ENCODE measurements around the gene RGL4.

The RGL4 gene

DNA sequence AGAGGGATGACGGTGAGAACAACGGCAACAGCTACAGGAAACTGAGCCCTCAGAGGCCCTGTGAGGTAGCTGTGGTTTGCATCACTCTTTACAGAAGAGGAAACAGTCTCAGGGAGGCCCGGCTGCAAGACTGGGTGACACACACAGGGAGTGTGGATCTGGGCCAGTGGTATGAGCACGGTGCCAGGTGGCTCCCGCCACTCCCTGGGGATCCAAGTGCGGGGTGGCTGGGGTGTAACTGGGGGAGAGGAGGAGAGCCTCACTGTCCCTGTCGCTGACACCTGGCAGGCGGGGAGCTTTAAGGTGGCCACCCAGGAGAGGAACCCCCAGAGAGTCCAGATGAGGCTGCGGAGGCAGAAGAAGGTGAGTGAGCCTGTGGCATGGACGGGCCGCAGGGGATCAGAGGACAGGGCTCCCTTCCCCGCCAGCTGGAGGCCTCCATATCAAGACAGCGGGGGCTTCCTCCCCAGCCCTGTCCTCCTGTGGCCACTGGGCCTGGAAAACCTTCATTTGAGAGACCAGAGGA lies 5.6 kb downstream of the RGL4 start:
- H3K4ac ChIP-seq (ENCODE audit: low read length) = no peak overlapping the region
- peaks cover 28 to 73% of the 10 kb centered on the region in 2 donors for H3K36me3 ChIP-seq (replicated peaks in 1 of 2; ENCODE audit: control insufficient read depth in 2 of 2, insufficient read depth in 2 of 2, low read length in 2 of 2)
- H3K4me1 ChIP-seq (ENCODE audit: control insufficient read depth in 2 of 2, insufficient read depth in 1 of 2, low read depth in 1 of 2, low read length in 2 of 2) = no peaks in the 10 kb centered on the region

DNA sequence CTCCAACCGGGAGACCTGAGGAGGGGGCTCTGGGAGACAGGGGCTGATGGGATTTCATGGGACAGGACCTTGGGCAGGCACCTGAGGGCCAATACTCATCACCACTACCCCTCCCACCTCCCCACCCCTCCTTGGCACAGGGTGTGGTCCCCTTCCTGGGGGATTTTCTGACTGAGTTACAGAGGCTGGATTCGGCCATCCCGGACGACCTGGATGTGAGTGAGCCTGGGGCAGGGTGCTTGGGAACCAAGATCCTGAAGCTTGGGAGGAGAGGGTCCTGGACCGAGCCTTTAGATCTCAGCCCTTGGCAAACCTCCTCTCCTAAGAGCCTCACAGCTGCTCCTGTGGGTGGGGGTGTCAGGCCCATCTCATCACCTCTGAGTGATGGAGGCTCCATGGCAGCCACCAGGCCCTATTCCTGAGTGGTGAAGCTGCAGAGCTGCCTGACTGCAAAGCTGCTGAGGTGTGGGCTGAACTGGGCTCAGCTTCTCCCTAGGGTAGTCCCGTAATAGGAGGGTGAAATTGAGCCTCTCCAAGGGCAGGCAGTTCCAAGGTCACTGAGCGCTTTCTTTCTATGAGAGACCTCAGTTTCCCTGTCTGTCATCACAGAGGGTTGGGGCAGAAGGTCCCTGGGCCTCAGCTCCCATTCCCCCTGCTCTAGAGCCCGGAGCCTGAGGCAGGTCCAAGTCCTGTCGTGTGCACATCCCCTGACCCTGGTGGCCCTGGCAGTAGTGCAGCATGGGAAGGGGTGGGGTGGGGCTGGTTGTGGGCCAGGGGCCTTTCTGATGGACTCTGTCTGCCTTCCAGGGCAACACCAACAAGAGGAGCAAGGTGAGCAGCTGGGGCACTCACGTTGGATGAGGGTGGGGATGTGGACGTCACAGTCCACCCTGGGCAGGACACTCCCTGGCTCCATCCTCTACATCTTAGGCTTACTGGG lies 6.5 kb downstream of the RGL4 start:
- Histone ChIP-seq H2BK12ac (ENCODE audit: low read length) (no peak overlapping the region), H3K4ac (ENCODE audit: low read length) (no peak overlapping the region), H3K9ac (ENCODE audit: low read depth, low read length, poor library complexity) (no peak overlapping the region), H3K79me1 (ENCODE audit: low read depth, low read length) (no peaks in the 10 kb centered on the region), H3K23ac (ENCODE audit: low read depth, low read length, poor library complexity) (no peak overlapping the region), H4K91ac (ENCODE audit: low read depth, low read length, poor library complexity) (no peak overlapping the region), H3K9me3 (replicated peaks in 1 of 2; ENCODE audit: control insufficient read depth in 2 of 2, insufficient read depth in 1 of 2, low read depth in 1 of 2, low read length in 2 of 2) (peaks cover 2 to 3% of the 10 kb centered on the region in 2 donors), H2BK120ac (ENCODE audit: low read depth, low read length) (no peak overlapping the region), H3K4me2 (ENCODE audit: insufficient read depth, low read length, poor library complexity, severe bottlenecking) (no peak overlapping the region), H2AFZ (ENCODE audit: low read length) (no peak overlapping the region), H3K27me3 (ENCODE audit: control insufficient read depth in 3 of 3, insufficient read depth in 3 of 3, low read depth in 1 of 3, low read length in 3 of 3) (no peaks in the 10 kb centered on the region), H3K36me3 (replicated peaks in 1 of 2; ENCODE audit: control insufficient read depth in 2 of 2, insufficient read depth in 2 of 2, low read length in 2 of 2) (peaks cover 28 to 81% of the 10 kb centered on the region in 2 donors), H3K4me3 (ENCODE audit: low read length in 2 of 2) (no peak overlapping the region), H2BK5ac (ENCODE audit: low read length) (no peak overlapping the region), H3K4me1 (ENCODE audit: control insufficient read depth in 2 of 2, insufficient read depth in 1 of 2, low read depth in 1 of 2, low read length in 2 of 2) (no peaks in the 10 kb centered on the region), H3K27ac (replicated peaks; ENCODE audit: low read length) (no peak overlapping the region), H3K18ac (ENCODE audit: low read length) (no peak overlapping the region), H2BK15ac (ENCODE audit: low read length) (no peak overlapping the region), H2AK5ac (ENCODE audit: low read depth, low read length) (no peak overlapping the region), H4K8ac (ENCODE audit: low read depth, low read length) (no peak overlapping the region), H3K14ac (ENCODE audit: low read length) (no peak overlapping the region)
- no peak for DNase-seq (ENCODE audit: low spot score)
- no CpG with 5 or more reads among the region's 11 CpGs for WGBS, 2 donors (ENCODE audit: extremely low coverage in 2 of 2, insufficient read length in 2 of 2, insufficient replicate concordance in 1 of 2)

More for the DNA sequence above, 5.6 kb downstream of the RGL4 start:
- H3K4me2 ChIP-seq (ENCODE audit: insufficient read depth, low read length, poor library complexity, severe bottlenecking) = no peak overlapping the region
- no peak overlapping the region for H3K27ac ChIP-seq (replicated peaks; ENCODE audit: low read length)
- DNase-seq (ENCODE audit: low spot score) = no peak
- WGBS, 2 donors (ENCODE audit: extremely low coverage in 2 of 2, insufficient read length in 2 of 2, insufficient replicate concordance in 1 of 2) = no CpG with 5 or more reads among the region's 13 CpGs
- H3K14ac ChIP-seq (ENCODE audit: low read length) = no peak overlapping the region
- no peak overlapping the region for H2AFZ ChIP-seq (ENCODE audit: low read length)
- H2BK120ac ChIP-seq (ENCODE audit: low read depth, low read length) = no peak overlapping the region
- no peak overlapping the region for H2AK5ac ChIP-seq (ENCODE audit: low read depth, low read length)
- H2BK5ac ChIP-seq (ENCODE audit: low read length) = no peak overlapping the region
- no peak overlapping the region for H3K4me3 ChIP-seq (ENCODE audit: low read length in 2 of 2)
- no peak overlapping the region for H3K23ac ChIP-seq (ENCODE audit: low read depth, low read length, poor library complexity)
- H3K9me3 ChIP-seq (replicated peaks in 1 of 2; ENCODE audit: control insufficient read depth in 2 of 2, insufficient read depth in 1 of 2, low read depth in 1 of 2, low read length in 2 of 2) = peaks cover 2 to 3% of the 10 kb centered on the region in 2 donors
- H3K18ac ChIP-seq (ENCODE audit: low read length) = no peak overlapping the region
- H4K8ac ChIP-seq (ENCODE audit: low read depth, low read length) = no peak overlapping the region
- no peak overlapping the region for H2BK12ac ChIP-seq (ENCODE audit: low read length)
- H3K79me1 ChIP-seq (ENCODE audit: low read depth, low read length) = no peaks in the 10 kb centered on the region
- no peak overlapping the region for H4K91ac ChIP-seq (ENCODE audit: low read depth, low read length, poor library complexity)
- no peaks in the 10 kb centered on the region for H3K27me3 ChIP-seq (ENCODE audit: control insufficient read depth in 3 of 3, insufficient read depth in 3 of 3, low read depth in 1 of 3, low read length in 3 of 3)
- H3K9ac ChIP-seq (ENCODE audit: low read depth, low read length, poor library complexity) = no peak overlapping the region
- no peak overlapping the region for H2BK15ac ChIP-seq (ENCODE audit: low read length)

DNA sequence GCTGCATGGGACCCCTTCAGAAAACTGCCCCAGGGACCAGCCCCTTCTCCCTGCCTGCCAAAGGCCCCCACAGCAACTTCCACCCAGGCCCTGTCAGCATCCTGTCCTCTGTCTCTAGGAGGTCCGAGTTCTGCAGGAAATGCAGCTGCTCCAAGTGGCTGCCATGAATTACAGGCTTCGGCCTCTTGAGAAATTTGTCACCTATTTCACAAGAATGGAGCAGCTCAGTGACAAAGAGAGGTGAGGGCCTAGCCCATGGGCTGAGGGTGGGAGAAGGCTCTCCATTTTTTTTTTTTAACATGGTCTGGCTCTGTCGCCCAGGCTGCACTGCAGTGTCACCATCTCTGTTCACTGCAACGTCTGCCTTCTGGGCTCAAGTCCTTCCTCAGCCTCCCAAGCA lies 7.3 kb downstream of the RGL4 start:
- no peak for DNase-seq (ENCODE audit: low spot score)
- no peaks in the 10 kb centered on the region for H3K79me1 ChIP-seq (ENCODE audit: low read depth, low read length)
- no peak overlapping the region for H2BK12ac ChIP-seq (ENCODE audit: low read length)
- H2BK120ac ChIP-seq (ENCODE audit: low read depth, low read length) = no peak overlapping the region
- no peak overlapping the region for H3K18ac ChIP-seq (ENCODE audit: low read length)
- H2AK5ac ChIP-seq (ENCODE audit: low read depth, low read length) = no peak overlapping the region
- no peak overlapping the region for H4K91ac ChIP-seq (ENCODE audit: low read depth, low read length, poor library complexity)
- WGBS, 2 donors (ENCODE audit: extremely low coverage in 2 of 2, insufficient read length in 2 of 2, insufficient replicate concordance in 1 of 2) = no CpG with 5 or more reads among the region's 4 CpGs
- H3K27ac ChIP-seq (replicated peaks; ENCODE audit: low read length) = no peak overlapping the region
- no peak overlapping the region for H2BK5ac ChIP-seq (ENCODE audit: low read length)
- peaks cover 25 to 81% of the 10 kb centered on the region in 2 donors for H3K36me3 ChIP-seq (replicated peaks in 1 of 2; ENCODE audit: control insufficient read depth in 2 of 2, insufficient read depth in 2 of 2, low read length in 2 of 2)
- no peak overlapping the region for H3K4me3 ChIP-seq (ENCODE audit: low read length in 2 of 2)
- no peak overlapping the region for H4K8ac ChIP-seq (ENCODE audit: low read depth, low read length)
- H2AFZ ChIP-seq (ENCODE audit: low read length) = no peak overlapping the region
- H3K23ac ChIP-seq (ENCODE audit: low read depth, low read length, poor library complexity) = no peak overlapping the region
- H3K4ac ChIP-seq (ENCODE audit: low read length) = no peak overlapping the region
- H3K4me2 ChIP-seq (ENCODE audit: insufficient read depth, low read length, poor library complexity, severe bottlenecking) = no peak overlapping the region
- H3K27me3 ChIP-seq (ENCODE audit: control insufficient read depth in 3 of 3, insufficient read depth in 3 of 3, low read depth in 1 of 3, low read length in 3 of 3) = no peaks in the 10 kb centered on the region
- H3K14ac ChIP-seq (ENCODE audit: low read length) = no peak overlapping the region
- H3K4me1 ChIP-seq (ENCODE audit: control insufficient read depth in 2 of 2, insufficient read depth in 1 of 2, low read depth in 1 of 2, low read length in 2 of 2) = no peaks in the 10 kb centered on the region
- no peak overlapping the region for H3K9ac ChIP-seq (ENCODE audit: low read depth, low read length, poor library complexity)
- no peak overlapping the region for H2BK15ac ChIP-seq (ENCODE audit: low read length)
- peaks cover under 1 to 3% of the 10 kb centered on the region in 2 donors for H3K9me3 ChIP-seq (replicated peaks in 1 of 2; ENCODE audit: control insufficient read depth in 2 of 2, insufficient read depth in 1 of 2, low read depth in 1 of 2, low read length in 2 of 2)

DNA sequence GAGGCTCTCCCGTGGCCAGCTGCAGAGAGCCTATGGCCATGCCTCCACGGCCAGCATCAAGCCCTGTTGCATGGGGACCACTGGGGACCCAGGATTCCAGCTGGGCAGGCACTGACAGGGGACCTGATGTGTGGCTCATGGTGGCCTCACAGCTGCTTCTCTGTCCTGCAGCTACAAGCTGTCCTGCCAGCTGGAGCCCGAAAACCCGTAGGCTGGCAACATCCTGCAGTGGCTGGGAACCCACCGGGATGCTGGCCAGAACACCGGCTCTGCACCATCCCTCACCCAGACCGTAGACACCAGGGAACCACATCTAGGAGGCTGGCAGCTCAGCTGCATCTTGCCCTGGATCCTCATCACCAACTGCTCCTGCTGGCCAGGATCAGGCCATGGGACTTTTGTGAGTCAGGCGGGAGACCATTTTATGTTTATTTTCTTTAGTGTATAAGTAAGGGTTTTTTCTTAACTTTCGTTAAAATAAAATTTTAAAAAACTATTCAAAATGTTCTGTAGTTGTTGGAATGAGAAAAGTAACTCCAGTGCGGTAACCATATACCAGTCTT lies 7.9 kb downstream of the RGL4 start:
- Histone ChIP-seq H3K36me3 (replicated peaks in 1 of 2; ENCODE audit: control insufficient read depth in 2 of 2, insufficient read depth in 2 of 2, low read length in 2 of 2) (peaks cover 21 to 80% of the 10 kb centered on the region in 2 donors), H3K79me1 (ENCODE audit: low read depth, low read length) (no peaks in the 10 kb centered on the region), H4K91ac (ENCODE audit: low read depth, low read length, poor library complexity) (no peak overlapping the region), H3K27me3 (ENCODE audit: control insufficient read depth in 3 of 3, insufficient read depth in 3 of 3, low read depth in 1 of 3, low read length in 3 of 3) (no peaks in the 10 kb centered on the region), H2BK120ac (ENCODE audit: low read depth, low read length) (no peak overlapping the region), H2BK15ac (ENCODE audit: low read length) (no peak overlapping the region), H3K14ac (ENCODE audit: low read length) (peak overlapping the region; percentile 72), H2BK12ac (ENCODE audit: low read length) (no peak overlapping the region), H3K23ac (ENCODE audit: low read depth, low read length, poor library complexity) (no peak overlapping the region), H4K8ac (ENCODE audit: low read depth, low read length) (no peak overlapping the region), H3K4me1 (ENCODE audit: control insufficient read depth in 2 of 2, insufficient read depth in 1 of 2, low read depth in 1 of 2, low read length in 2 of 2) (no peaks in the 10 kb centered on the region), H3K4ac (ENCODE audit: low read length) (no peak overlapping the region), H3K18ac (ENCODE audit: low read length) (no peak overlapping the region), H2AFZ (ENCODE audit: low read length) (no peak overlapping the region), H3K9me3 (replicated peaks in 1 of 2; ENCODE audit: control insufficient read depth in 2 of 2, insufficient read depth in 1 of 2, low read depth in 1 of 2, low read length in 2 of 2) (peaks cover 0 to 3% of the 10 kb centered on the region in 2 donors), H2AK5ac (ENCODE audit: low read depth, low read length) (no peak overlapping the region), H3K4me3 (ENCODE audit: low read length in 2 of 2) (no peak overlapping the region), H2BK5ac (ENCODE audit: low read length) (no peak overlapping the region), H3K9ac (ENCODE audit: low read depth, low read length, poor library complexity) (peak overlapping the region; percentile 7), H3K27ac (replicated peaks; ENCODE audit: low read length) (no peak overlapping the region), H3K4me2 (ENCODE audit: insufficient read depth, low read length, poor library complexity, severe bottlenecking) (no peak overlapping the region)
- WGBS, 2 donors (ENCODE audit: extremely low coverage in 2 of 2, insufficient read length in 2 of 2, insufficient replicate concordance in 1 of 2) = no CpG with 5 or more reads among the region's 10 CpGs
- DNase-seq (ENCODE audit: low spot score) = no peak
